OCI-LY7 (cell line): Measurements from ENCODE around the gene IGSF23. TPM values are rescaled to one million over a fixed set of nuclear protein-coding genes. Genes with fewer than 3 reads are reported as not detected.

ENCODE experiments used
- BruUV-seq: library from RNA; stranded (reverse); fragments of 400-500 nt; replicated peaks from 2 replicates; lab custom pipeline; 2021; lab: Mats Ljungman, UMichigan
- CTCF ChIA-PET: fragments of 300-600 bp; sonication (Branson Sonifier 250); formaldehyde crosslinking; loops from one replicate; lab custom pipeline; 2022; ENCODE audit warnings: antibody characterized with exemption; ENCODE audit not compliant: unreplicated experiment; lab: Charles Lee
- POLR2A ChIA-PET: fragments of 300-600 bp; sonication (Branson Sonifier 250); formaldehyde crosslinking; loops from one replicate; lab custom pipeline; 2022; ENCODE audit warnings: antibody characterized with exemption; lab: Charles Lee
- DNase-seq: peaks from one replicate; pipeline ENCODE4 v3.0.0-alpha.2; 2015; ENCODE audit warnings: low spot score
- H2AFZ ChIP-seq: fragments of 200-600 bp; sonication (generic), shearing (Covaris generic); 2 replicates; pipeline ENCODE4 v1.6.1; 2014; ENCODE audit warnings: mild to moderate bottlenecking, antibody characterized with exemption, low read length, moderate library complexity
- H3K27ac ChIP-seq: fragments of 200-600 bp; sonication (generic); 2 replicates; pipeline ENCODE4 v1.5.1; 2014; ENCODE audit warnings: mixed run types, low read depth, mild to moderate bottlenecking, moderate library complexity, low read length, inconsistent platforms; ENCODE audit not compliant: poor library complexity, severe bottlenecking
- H3K36me3 ChIP-seq: fragments of 200-600 bp; sonication (generic); 2 replicates; pipeline ENCODE4 v1.6.1; 2014; ENCODE audit warnings: mild to moderate bottlenecking, antibody characterized with exemption, low read length, moderate library complexity, mixed read lengths; ENCODE audit not compliant: insufficient read depth
- H3K4me1 ChIP-seq: fragments of 200-600 bp; sonication (generic); 2 replicates; pipeline ENCODE4 v1.5.1; 2014; ENCODE audit warnings: mild to moderate bottlenecking, low read length; ENCODE audit not compliant: insufficient read depth, poor library complexity, severe bottlenecking
- H3K4me2 ChIP-seq: fragments of 200-600 bp; sonication (generic); 2 replicates; pipeline ENCODE4 v1.6.1; 2014; ENCODE audit warnings: mild to moderate bottlenecking, low read length
- H3K4me3 ChIP-seq: fragments of 200-600 bp; sonication (generic); 2 replicates; pipeline ENCODE4 v1.5.1; 2014; ENCODE audit warnings: mild to moderate bottlenecking, low read depth, low read length; ENCODE audit not compliant: poor library complexity, severe bottlenecking
- H3K79me2 ChIP-seq: fragments of 200-600 bp; sonication (generic); 2 replicates; pipeline ENCODE4 v1.6.1; 2016; ENCODE audit warnings: low read depth, mild to moderate bottlenecking, low read length, moderate library complexity, mixed read lengths; ENCODE audit not compliant: insufficient read depth
- H3K9me2 ChIP-seq: fragments of 200-600 bp; sonication (generic); 2 replicates; pipeline ENCODE4 v1.6.1; 2016; ENCODE audit warnings: mild to moderate bottlenecking, low read length, mixed read lengths; ENCODE audit not compliant: insufficient read depth
- H3K9me3 ChIP-seq: fragments of 200-600 bp; sonication (generic); 2 replicates; pipeline ENCODE4 v1.6.1; 2014; ENCODE audit warnings: mild to moderate bottlenecking, mixed run types, low read length, mixed read lengths
- H4K20me1 ChIP-seq: fragments of 200-600 bp; sonication (generic); 2 replicates; pipeline ENCODE4 v1.6.1; 2014; ENCODE audit warnings: mild to moderate bottlenecking, antibody characterized with exemption, low read length, moderate library complexity, mixed read lengths; ENCODE audit not compliant: insufficient read depth
- CTCF ChIP-seq: fragments of 200-600 bp; sonication (generic); conservative IDR thresholded peaks from 2 replicates; pipeline ENCODE4 v1.5.1; 2014; ENCODE audit warnings: mild to moderate bottlenecking, antibody characterized with exemption, low read length, moderate library complexity, mixed read lengths
- EZH2phosphoT487 ChIP-seq: fragments of 200-600 bp; sonication (generic); IDR thresholded peaks from 2 replicates; pipeline ENCODE4 v1.6.1; 2018; ENCODE audit warnings: low read depth, borderline replicate concordance, mild to moderate bottlenecking, mixed run types, antibody characterized with exemption, low read length, moderate library complexity, mixed read lengths
- intact Hi-C: fragments of 100-400 bp; cut with micrococcal nuclease; formaldehyde crosslinking; loops from one replicate; pipeline ENCODE4 v1.10.0; 2022; ENCODE audit not compliant: unreplicated experiment
- total RNA-seq, 2 experiments: library from RNA; depleted of rRNA in 1 of 2; stranded (reverse); fragments of >200 nt in 1 of 2; shearing (Covaris generic) in 1 of 2; gene quantifications; 2 replicates each; pipeline ENCODE4 v1.2.3, GENCODE V29; 2014 to 2022

IGSF23 gene
- total RNA-seq, 2 experiments from 2014 or later: not detected

- Histone ChIP-seq H3K4me1 (no peaks in the 10 kb centered on the region), H3K4me2 (no peak overlapping the region), H3K36me3 (no peaks in the 10 kb centered on the region), H3K9me2 (no peaks in the 10 kb centered on the region), H2AFZ (no peak overlapping the region), H4K20me1 (no peaks in the 10 kb centered on the region), H3K9me3 (no peaks in the 10 kb centered on the region), H3K4me3 (no peak overlapping the region), H3K27ac (no peak overlapping the region), H3K79me2 (no peaks in the 10 kb centered on the region)
- TF ChIP-seq CTCF: no peak
- no peak for TF ChIP-seq EZH2phosphoT487
- no TSS peak for BruUV-seq
- DNase-seq: no peak
- intact Hi-C loops: no loop called here
- ChIA-PET CTCF (no interaction called here), POLR2A (no interaction called here)
Observed at GRCh38 chr19:44641501-44642265, 28.3 kb downstream of the IGSF23 start.

- no peak overlapping the region for H3K27ac ChIP-seq
- CTCF ChIA-PET: no interaction called here
- DNase-seq: no peak
- H3K36me3 ChIP-seq: no peaks in the 10 kb centered on the region
- intact Hi-C loops: no loop called here
- no TSS peak for BruUV-seq
- no peaks in the 10 kb centered on the region for H3K79me2 ChIP-seq
- H3K4me2 ChIP-seq: no peak overlapping the region
- no peak overlapping the region for H2AFZ ChIP-seq
- H3K9me2 ChIP-seq: no peaks in the 10 kb centered on the region
- TF ChIP-seq EZH2phosphoT487: no peak
- TF ChIP-seq CTCF: no peak
- H4K20me1 ChIP-seq: no peaks in the 10 kb centered on the region
- no peaks in the 10 kb centered on the region for H3K9me3 ChIP-seq
- no peaks in the 10 kb centered on the region for H3K4me1 ChIP-seq
- POLR2A ChIA-PET: no interaction called here
- H3K4me3 ChIP-seq: no peak overlapping the region
Observed at GRCh38 chr19:44642377-44642776, 29.0 kb downstream of the IGSF23 start.
